Measurements from ENCODE around the gene SULF2. TPM values are rescaled to one million over a fixed set of nuclear protein-coding genes. Genes with fewer than 3 reads are reported as not detected.

The SULF2 gene
- total RNA-seq, 1 donor from 2014 or later = 35.1 TPM

DNA sequence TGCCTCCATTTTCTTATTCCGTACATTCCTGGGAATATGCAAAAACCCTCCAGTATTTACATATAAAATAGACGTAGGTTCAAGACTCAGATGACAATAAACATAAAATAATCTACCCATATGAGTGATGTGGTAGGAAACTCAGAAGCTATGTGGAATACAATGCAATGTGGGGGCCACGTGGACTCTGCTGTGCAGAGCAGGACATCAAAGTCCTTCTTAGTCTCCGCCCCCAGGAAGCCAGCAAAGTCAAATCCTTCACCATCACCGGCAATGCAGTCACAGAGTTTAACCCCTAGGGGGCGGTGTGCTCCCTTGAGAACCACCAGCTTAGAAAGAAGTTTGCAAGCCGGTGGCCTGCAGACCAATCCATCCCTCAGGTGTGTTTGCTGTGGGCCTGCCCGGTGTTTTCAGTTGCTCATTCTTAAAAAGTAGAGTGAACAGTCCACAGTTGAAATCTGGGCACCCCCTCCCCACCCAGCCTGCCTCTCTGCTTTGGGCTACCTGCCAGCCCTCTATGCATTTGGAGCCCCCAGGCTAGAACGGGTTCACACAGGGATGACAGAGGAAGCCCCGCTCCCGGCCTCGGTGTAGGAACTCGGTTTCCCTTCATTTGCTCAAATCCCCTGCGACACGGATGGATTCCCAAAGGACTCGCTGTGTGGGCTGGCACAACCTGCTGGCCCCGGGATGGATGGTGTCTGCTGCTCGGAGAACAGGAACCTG, 59.9 kb downstream of the SULF2 start:
- DNase-seq (peak; percentile 66), ATAC-seq (peak; percentile 49)
- intact Hi-C loops (cut with micrococcal nuclease) = no loop called here

DNA sequence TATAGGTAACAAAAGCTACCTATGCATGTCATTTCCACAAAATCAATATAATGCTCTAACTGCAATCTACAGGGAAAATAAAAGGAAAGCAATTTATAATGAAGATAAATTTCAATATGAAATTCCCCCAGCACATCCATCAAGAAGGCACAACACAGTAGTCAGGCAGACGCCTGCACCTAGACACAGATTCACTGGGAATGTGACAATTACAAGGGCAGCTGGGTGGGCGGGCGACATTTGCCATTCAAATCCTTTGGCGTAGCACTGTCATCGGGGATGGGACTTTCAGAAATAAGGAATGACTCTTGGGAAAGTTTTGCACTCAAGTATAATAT, 60.4 kb downstream of the SULF2 start:
- intact Hi-C loops (cut with micrococcal nuclease) = no loop called here
- ATAC-seq = no peak
- no peak for DNase-seq

DNA sequence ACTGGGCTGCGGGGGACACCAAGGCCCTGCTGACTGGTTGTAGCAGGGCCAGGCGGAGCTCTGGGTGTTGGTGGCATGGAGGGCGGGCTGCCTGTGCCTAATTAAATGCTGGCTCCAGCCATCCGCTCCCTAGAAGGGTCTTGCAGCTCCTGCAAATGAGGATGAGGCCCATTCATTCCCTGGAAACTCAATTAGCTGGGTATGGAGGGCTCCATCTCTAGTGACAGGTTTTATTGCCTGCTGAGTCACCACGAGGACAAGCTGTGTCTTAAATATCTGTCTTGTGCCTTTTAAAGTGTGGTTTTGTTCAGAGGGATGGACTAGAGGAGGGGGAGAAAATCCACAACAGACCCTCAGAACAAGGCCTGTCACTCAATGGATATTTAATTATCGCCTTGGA, 60.9 kb downstream of the SULF2 start:
- DNase-seq (no peak), ATAC-seq (no peak)
- intact Hi-C loops (cut with micrococcal nuclease) = no loop called here

DNA sequence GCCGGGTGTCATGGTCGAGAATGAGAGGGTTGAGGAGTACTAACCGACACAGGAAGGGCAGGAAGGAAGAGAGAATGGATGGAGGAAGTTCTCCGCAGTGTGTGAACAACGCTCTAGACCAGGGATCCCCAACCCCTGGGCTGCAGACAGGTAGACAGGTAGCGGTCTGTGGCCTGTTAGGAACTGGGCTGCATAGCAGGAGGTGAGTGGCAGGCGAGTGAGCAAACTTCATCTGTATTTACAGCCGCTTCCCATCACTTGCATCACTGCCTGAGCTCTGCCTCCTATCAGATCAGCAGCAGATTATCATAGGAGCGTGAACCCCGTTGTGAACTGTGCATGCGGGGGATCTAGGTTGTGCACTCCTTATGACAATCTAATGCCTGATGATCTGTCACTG, 62.0 kb downstream of the SULF2 start:
- intact Hi-C loops (cut with micrococcal nuclease) = no loop called here
- DNase-seq (no peak), ATAC-seq (no peak)

DNA sequence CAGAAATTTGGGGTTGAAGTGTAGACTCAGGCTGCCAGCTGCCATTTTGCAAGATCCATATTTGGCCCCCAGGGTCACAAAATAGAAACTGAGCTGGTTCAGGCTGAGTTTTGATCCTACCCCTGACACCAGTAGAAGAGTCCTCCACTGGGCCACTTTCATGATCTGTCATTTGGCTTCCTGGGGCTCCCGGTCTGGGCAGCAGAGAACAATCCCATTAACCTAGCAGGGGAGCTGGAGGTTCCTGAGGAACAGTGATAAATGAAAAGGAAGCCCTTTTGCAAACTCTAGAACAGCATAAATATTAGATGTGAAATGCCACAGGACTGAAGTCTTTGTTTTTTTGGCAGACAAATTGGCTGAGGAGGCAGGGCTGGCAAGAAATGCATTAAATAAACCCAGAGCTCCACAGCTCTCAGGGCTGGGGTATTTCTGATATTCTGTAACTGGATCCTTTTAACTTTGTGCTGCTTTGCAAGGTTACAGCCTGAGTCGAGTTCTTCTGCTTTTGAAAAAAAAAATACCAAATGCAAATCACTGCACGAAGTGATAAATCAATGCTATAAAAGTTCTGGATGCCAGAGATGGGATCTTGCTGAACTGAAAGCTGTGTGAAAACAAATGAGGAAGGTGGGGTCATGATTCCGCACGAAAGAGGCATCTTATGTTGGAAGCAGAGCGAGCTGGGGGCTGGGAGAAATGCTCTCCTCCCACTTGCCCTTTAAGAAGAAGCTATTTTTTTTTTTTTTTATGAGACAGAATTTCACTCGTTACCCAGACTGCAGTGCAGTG, 64.4 kb downstream of the SULF2 start:
- intact Hi-C loops (cut with micrococcal nuclease) = no loop called here
- no peak for ATAC-seq

DNA sequence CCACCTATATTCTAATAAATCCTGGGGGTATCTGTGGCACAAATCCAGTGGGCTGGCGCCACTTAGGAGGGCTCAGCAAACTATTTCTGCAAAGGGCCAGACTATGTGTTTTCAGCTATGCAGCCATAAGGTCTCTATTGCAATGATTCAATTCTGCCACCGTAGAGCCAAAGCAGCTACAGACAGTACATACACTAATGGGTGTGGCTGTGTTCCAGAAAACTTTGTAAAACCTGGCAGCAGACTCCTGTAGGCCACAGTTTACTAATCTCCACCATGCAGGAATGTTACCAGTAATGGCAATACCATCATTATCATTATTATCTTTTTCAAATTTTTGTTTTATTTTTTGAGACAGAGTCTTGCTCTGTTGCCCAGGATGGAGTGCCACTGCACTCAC, 65.7 kb downstream of the SULF2 start:
- ATAC-seq (no peak), DNase-seq (no peak)
- intact Hi-C loops (cut with micrococcal nuclease) = no loop called here

More for the DNA sequence above, 64.4 kb downstream of the SULF2 start:
- no peak for DNase-seq

DNA sequence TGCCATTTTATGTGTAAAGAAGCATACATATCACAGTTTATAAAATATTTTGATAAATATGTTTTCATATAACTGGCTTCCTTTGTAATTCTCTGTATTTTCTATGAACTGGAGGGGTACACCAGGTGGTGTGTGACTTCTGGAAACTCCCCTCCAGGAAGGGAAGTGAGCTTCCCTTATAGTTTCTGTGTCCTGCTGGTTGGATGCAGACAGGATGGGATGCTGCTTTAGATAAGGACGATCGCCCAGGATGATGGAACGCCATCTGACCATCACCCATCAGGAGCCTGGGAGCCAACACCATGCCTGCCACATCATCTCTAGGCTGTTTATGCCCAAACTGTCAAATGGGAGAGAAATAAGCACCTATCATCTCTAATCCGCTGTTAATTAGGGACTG, 66.1 kb downstream of the SULF2 start:
- no peak for ATAC-seq
- intact Hi-C loops (cut with micrococcal nuclease) = no loop called here
- no peak for DNase-seq

DNA sequence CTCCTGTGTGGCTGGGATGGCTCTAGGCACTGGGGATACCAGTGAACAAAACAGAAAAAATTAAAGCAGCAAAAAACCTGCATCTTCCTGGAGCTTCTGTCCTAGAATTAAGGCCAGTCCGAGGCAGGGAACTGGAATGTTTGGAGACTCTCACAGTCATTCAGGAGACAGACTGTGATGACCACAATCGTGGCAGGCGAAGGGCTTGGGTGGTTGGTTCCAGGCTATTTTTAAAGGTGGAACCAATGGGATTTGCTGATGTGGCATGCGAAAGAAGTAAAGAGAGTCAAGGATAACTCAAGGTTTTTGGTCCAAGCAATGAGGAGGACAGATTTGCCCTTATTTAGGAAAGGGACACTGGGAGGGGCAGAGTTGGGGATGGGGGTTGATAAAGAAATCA, 66.9 kb downstream of the SULF2 start:
- ATAC-seq (no peak), DNase-seq (no peak)
- intact Hi-C loops (cut with micrococcal nuclease) = no loop called here

DNA sequence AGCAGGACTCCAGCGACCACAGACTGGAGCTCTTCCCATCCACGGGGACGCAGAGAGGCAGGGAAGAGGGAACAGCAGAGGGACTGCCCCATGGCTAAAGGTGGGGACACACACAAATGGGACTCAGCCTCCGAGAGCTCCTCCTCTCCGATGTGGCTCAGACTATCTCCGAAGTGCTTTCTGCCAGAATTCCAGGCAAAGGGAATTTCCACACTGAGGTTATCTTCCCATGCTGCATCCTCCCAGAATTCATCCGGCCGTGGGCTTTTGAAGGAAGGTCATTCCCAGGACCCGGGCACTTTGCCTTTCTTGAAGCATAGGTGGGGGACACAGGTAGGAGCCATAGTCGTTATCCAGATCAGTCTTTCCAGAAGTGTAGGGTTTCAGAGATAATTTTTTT, 67.9 kb downstream of the SULF2 start:
- DNase-seq (no peak), ATAC-seq (no peak)
- intact Hi-C loops (cut with micrococcal nuclease) = no loop called here

DNA sequence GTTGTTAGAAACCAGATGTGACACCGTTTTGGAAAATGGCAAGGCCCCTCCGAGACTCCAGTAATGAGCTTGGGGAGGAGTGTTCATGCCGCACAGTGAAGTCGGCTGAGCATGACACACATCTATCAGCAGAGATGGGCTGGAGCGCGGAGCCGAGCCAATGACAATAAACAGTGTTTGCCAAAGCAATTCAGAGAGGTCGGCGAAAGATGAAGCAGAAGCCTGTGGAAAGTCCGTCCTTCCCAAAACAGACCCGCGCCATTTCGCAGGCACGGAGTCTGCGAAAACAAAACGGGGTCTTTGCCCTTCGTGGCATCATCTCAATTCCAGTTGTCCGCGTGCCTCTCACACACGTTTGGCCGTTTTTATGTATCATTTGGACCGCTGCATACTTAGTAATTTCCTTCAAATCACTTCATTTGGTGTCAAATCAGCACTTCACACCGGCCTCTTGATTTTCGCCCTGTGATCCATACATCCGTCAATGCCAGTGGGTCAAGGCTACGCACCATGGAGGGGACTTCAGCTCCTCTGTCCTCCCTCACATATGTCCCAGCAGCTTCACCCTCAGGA, 71.3 kb downstream of the SULF2 start:
- intact Hi-C loops (cut with micrococcal nuclease) = no loop called here
- peak; percentile 51 for DNase-seq
- ATAC-seq = peak; percentile 70

DNA sequence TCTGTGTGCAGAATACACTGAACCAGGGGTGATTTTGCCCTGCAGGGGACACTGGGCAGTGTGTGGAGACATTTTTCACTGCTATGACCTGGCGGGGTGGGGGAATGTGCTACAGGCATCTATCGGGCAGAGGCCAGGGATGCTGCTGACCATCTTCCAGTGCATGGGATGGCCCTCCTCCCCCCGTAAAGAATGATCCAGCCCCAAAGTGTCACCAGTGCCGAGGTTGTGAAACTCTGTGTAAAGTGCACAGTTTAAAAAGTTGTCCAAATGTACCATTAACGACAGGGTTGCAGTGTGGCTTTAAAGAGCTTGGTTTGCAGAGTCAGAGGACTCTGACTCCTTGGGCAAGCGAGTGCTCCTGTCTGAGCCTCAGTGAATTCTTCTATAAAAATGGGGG, 72.1 kb downstream of the SULF2 start:
- DNase-seq (no peak), ATAC-seq (no peak)
- intact Hi-C loops (cut with micrococcal nuclease) = no loop called here

DNA sequence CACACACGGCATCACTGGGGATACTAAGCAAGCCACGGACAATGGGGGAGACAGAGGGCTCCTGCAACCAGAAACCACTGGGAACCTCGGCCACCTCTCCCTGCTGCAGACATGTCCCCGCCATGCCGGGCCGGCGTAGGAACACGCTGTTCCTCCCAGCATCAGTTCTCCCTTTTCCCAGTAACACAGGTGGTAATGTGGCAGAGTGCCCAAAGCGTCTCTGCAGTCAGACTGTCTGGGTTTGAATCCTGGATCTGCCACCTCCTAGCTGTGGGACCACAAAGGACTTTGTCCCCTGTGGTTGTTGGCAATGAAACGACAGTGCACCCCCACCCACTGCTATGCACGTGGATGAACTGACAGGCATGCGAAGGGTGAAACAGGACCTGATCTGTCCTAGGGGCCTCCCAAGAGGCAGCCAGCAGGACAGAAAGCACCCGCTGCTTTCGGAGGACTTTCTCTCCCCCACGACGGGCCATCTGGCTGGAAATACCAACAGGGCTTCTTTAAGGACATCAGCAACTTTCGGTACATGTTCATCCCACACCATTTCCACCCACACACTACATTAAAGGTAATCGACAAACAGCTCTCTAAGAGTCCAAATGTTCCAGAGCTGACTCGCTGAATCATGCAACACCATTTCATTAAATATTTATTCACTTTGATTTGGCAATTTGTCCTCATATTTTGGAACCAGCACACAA, 74.1 kb downstream of the SULF2 start:
- DNase-seq (no peak), ATAC-seq (no peak)
- intact Hi-C loops (cut with micrococcal nuclease) = no loop called here

DNA sequence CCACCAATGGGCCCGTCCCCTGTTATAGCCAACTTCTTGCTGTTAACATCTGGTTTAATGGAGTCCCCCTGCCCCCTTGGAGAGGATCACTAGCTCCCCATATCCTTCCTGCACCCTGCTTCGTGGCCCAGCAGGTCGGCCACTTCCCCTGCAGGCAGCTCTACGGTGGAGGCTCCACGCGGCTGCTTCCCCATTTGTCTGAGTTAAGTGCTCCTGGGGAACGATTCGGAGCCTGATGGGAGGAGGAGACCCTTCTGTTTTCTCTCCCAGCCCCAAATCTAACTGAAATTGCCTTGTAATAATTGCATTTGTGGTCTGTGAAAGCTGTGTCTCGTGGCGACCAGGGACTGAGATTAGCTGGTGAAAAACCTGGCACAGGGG, 74.6 kb downstream of the SULF2 start:
- intact Hi-C loops (cut with micrococcal nuclease) = no loop called here
- DNase-seq = no peak
- no peak for ATAC-seq

DNA sequence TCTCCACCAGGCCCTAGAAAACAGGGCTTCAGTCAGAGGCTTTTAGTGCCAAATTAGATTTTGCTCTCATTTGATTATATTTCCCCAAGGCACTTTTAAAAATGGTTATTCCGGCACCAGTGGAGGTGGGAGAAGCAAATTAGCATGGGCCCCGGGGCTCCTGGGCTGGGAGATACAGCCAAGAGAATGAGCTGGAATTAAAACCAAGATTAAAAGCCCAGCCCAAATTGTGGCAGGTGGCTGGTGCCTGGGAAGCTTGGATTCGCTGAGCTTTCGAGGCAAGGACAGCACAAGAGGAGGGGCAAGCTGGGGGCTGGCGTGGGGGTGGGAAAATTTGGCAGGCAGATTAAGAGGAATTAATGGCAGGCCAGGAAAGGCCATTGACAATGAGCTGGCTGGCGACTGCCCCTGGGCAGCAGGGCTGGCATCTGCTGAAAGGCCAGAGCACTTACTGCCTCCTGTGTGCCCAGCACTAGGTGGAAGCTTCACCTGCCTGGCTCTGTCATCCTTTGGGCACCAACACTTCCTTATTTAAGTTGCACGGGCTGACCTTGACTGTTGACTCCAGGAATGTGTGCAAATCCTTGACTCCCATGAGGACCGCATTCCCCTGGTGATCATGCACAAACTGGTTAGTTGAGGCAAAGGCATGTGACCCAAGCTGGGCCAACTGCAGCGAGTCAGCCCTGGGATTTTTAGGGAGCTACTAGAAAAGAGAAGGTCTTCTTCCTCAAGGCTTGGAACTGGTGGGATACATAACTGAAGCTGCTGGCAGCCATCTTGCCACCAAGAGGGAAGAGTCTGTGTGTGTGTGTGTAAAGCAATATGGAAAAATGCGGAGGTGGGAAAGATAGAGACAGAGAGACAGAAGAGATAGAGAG, 76.1 kb downstream of the SULF2 start:
- DNase-seq = no peak
- intact Hi-C loops (cut with micrococcal nuclease) = no loop called here
- ATAC-seq = no peak

DNA sequence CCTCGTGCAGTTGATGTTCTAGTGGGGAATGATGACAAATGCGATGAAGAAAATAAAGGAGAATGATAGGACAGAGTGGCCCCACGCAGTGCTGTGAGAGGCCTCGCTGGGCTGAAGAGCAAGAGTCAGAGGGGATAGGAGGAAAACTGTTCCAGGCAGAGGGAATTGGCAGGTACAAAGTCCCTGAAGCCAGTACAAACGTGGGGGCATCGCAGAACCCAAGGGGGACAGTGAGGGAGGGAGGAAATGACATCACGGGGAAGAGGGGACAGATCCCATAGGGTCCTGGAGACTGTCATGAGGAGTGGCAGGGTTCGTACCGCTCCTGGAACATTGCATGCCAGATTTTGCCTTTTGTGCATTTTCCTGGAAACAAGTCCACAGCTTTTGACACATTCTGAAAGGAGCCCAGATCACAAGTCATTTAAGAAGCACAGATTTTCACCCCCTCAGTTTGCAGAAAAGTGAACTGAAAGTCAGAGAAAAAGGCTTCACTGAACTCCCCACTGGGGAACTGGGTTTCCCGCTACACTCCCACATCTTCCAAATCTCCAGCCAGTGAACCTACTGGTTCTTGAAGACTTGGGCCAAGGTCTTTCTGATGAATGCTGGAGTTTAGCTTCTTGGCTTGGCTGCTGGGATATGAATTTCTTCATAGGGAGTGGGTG, 77.0 kb downstream of the SULF2 start:
- ATAC-seq (no peak), DNase-seq (no peak)
- intact Hi-C loops (cut with micrococcal nuclease) = no loop called here

DNA sequence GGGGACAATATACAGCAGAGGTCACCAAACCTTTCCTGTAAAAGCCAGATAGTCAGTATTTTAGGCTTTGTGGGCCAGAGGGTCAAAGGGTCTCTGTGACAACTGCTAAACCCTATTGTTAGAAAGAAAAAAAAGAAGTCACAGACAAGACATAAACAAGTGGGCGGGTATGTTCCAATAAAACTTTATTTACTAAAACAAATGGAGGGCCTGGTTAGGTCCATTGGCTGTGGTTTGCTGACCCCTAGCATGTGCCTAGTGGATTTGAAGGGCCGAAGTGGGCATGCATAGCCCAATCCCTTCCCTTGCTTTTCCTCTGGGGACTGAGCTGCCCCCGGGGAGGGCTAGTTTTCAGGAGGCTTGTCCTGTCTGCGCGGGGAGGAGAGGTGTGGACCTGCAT, 78.9 kb downstream of the SULF2 start:
- ATAC-seq (no peak), DNase-seq (no peak)
- intact Hi-C loops (cut with micrococcal nuclease) = no loop called here

DNA sequence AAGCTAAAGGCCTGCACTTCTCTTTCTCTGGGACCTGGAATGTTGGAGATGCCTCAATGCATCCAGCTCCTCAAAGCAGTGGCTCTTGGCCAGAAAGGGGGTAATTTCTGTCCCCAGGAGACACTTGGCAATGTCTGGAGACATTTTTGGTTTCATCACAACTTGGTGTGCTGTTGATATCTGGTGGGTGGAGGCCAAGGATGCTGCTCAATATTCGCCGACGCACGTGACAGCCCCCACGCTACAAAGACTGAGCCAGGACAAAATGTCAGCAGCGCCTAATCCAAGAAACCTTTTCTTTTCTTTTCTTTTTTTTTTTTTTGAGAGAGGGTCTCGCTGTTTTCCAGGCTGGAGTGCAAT, 79.8 kb downstream of the SULF2 start:
- peak; percentile 67 for ATAC-seq
- intact Hi-C loops (cut with micrococcal nuclease) = no loop called here
- no peak for DNase-seq

DNA sequence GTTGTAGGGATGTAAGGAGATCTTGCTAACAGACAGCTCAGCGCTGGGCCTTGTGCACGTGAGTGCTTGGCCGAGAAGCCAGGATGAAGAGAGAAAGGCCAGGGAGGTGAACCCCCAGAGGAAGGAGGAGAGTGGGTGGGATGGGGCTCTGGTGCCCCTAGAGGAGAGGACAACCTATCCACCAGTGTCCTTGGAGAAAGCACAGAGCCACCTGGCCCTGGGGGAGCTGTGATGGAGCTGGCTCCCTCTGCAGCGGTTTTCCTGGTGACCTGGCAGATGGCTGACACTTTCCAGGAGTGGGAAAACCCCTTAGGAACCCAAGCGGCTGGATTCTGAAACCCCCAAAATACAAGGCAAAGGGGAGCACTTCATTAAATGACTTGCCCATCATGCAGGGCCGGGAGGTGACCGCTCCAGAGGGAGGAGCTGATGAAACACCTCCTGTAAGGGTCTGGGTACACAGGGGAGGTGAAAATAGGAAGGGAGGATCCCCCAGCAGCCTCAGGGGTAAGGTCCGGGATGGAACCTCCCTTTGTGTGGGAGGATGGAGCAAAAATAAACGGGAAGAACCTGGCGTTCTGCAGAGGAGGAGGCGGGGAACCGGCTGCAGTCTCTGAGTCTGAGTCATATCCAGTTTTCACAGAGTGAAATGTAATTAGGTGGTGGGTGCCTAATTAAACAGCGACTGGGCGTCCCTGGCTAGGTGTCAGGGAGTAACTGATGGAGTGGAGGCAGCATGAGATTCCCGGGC, 80.4 kb downstream of the SULF2 start:
- DNase-seq (peak; percentile 44), ATAC-seq (peak; percentile 80)
- intact Hi-C loops (cut with micrococcal nuclease) = no loop called here

Measured in left ventricle myocardium superior (tissue), 1 donor.